ENCODE data around the gene HLTF.
"Not testable (repeated sequence)": the region's sequence is repeated elsewhere in the genome, so short reads cannot be mapped to it uniquely, and the experiment has no call there.

HLTF gene

DNA sequence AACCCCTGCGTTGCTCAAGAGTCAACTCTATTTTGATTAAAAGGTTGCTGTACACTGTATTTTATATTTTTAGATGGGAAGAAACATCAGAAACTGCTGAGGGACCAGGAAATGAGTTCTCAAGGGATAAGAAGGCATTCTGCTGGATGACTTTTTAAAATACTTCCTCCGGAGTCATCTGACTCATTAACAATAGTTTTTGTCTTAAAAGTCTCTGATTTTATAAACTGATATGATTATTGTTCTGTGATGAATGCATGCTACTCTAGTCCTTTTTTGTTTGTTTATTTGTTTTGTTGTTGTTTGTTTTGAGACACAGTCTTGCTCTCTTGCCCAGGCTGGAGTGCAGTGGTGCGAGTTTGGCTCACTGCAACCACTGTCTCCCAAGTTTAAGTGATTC lies 18.2 kb upstream of the HLTF start:
- no peak overlapping the region for H3K4me3 ChIP-seq (replicated peaks; ENCODE audit: low read depth, low read length)
- no peak for DNase-seq (ENCODE audit: low read depth)
- TF ChIP-seq, protein P1, sequence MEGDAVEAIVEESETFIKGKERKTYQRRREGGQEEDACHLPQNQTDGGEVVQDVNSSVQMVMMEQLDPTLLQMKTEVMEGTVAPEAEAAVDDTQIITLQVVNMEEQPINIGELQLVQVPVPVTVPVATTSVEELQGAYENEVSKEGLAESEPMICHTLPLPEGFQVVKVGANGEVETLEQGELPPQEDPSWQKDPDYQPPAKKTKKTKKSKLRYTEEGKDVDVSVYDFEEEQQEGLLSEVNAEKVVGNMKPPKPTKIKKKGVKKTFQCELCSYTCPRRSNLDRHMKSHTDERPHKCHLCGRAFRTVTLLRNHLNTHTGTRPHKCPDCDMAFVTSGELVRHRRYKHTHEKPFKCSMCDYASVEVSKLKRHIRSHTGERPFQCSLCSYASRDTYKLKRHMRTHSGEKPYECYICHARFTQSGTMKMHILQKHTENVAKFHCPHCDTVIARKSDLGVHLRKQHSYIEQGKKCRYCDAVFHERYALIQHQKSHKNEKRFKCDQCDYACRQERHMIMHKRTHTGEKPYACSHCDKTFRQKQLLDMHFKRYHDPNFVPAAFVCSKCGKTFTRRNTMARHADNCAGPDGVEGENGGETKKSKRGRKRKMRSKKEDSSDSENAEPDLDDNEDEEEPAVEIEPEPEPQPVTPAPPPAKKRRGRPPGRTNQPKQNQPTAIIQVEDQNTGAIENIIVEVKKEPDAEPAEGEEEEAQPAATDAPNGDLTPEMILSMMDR (IDR thresholded peaks at IDR 0.05; ENCODE audit: low read length, missing control alignments), result no peak

DNA sequence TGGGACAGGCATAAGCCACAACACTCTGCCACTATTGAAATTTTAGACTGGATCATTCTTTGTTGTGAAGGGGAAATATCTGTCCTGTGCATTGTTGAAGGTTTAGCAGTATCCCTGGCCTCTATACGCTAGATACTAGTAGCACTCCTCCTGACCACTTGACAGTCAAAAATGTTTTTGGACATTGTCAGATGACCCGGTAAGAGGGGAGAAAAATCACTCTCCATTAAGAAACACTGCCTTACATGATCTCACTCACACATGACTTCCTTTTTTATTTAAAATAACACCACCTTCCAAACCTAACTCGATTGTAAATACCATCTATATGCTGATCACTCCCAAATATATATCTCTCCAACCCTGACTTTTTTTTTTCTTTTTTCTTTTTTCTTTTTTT lies 15.3 kb upstream of the HLTF start:
- no peak overlapping the region for H3K4me3 ChIP-seq (replicated peaks; ENCODE audit: low read depth, low read length)
- TF ChIP-seq, protein P1 (IDR thresholded peaks at IDR 0.05; ENCODE audit: low read length, missing control alignments), result no peak
- DNase-seq (ENCODE audit: low read depth), result no peak

DNA sequence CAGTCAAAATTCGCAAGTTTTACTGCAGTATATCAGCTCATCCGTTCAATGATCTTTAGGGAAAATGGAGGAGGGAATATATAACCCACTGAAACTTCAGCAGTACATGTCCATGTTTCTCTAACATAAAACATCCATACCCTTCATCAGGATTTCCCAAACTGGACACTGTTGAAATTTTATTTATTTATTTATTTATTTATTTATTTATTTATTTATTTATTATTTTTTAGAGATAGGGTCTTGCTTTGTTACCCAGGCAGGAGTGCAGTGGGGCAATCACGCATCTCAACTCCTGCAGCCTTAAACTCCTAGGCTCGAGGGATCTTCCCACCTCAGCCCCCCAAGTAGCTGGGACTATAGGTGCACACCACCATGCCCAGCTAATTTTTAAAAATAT lies 14.8 kb upstream of the HLTF start:
- TF ChIP-seq, protein P1 (IDR thresholded peaks at IDR 0.05; ENCODE audit: low read length, missing control alignments), result no peak
- no peak overlapping the region for H3K4me3 ChIP-seq (replicated peaks; ENCODE audit: low read depth, low read length)
- no peak for DNase-seq (ENCODE audit: low read depth)

DNA sequence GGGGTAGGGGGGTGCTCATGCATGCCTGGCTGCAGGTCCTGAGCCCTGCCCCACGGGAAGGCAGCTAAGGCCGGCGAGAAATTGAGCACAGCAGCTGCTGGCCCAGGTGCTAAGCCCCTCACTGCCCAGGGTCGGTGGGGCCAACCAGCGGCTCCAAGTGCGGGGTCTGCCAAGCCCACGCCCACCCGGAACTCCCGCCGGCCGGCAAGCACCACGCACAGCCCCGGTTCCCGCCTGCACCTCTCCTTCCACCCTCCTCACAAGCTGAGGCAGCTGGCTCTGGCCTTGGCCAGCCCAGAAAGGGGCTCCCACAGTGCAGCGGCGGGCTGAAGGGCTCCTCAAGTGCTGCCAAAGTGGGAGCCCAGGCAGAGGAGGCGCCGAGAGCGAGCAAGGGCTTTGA lies 11.7 kb upstream of the HLTF start:
- not testable (repeated sequence) for DNase-seq (ENCODE audit: low read depth); H3K4me3 ChIP-seq (replicated peaks; ENCODE audit: low read depth, low read length)

DNA sequence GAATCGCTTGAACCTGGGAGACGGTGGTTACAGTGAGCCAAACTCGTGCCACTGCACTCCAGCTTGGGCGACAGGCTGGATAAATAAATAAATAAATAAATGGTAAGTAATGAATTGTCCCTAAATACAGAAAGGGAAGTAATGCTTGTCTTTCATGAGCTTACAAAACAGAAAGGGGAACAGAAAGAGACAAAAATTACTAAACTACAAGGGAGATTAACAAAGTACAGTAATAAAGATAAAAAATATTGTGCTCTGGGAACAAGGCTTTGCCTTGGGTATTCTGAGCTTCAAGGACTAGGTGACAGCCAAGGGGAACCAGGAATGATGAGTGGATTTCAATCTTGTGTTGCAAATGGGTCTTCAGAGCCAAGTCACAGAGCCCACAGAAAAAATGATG lies 9.2 kb upstream of the HLTF start:
- TF ChIP-seq, protein P1 (IDR thresholded peaks at IDR 0.05; ENCODE audit: low read length, missing control alignments), result no peak
- no peak for DNase-seq (ENCODE audit: low read depth)

DNA sequence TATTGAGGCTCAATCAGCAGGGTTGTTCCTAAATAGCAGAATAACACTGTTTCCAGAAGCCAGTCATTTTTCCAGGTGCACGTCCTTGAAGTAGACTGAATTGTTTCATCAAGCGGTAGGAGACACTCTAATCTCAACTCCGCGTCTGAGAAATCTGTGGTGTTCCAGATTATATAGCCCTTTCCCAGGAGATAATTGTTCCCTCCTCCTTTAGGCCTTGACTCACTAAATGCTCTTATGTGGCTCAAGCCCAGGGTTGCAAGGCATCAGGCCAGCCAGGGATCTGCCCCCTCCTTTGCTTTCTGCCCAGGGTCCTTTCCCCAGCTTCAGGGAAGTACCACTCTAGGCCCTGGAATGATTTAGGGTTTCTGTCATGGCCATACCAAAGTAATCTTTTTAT lies 5.7 kb upstream of the HLTF start:
- TF ChIP-seq, protein P1 (IDR thresholded peaks at IDR 0.05; ENCODE audit: low read length, missing control alignments), result no peak
- no peak overlapping the region for H3K4me3 ChIP-seq (replicated peaks; ENCODE audit: low read depth, low read length)
- DNase-seq (ENCODE audit: low read depth), result no peak

More for the DNA sequence above, 9.2 kb upstream of the HLTF start:
- no peak overlapping the region for H3K4me3 ChIP-seq (replicated peaks; ENCODE audit: low read depth, low read length)

DNA sequence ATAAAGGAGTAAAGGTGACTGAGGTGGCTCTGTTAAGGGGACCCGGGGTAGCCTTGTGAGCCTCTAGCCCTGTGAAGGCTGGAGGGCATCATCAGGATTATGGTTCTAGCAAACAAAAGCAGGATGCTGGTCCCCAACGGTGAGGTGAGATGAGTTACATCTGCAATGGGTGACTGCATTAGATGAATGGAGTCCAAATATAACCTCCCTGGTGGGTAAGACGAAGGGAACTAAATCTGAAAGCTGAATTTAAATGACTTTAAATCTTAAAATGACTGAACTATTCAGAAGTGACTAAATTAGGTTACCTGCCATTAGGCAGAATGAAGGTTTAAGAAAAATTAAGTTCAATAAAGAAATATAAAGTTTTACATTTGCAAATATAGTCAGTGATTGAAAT lies 4.6 kb upstream of the HLTF start:
- TF ChIP-seq, protein P1 (IDR thresholded peaks at IDR 0.05; ENCODE audit: low read length, missing control alignments), result no peak
- DNase-seq (ENCODE audit: low read depth), result no peak
- no peak overlapping the region for H3K4me3 ChIP-seq (replicated peaks; ENCODE audit: low read depth, low read length)

DNA sequence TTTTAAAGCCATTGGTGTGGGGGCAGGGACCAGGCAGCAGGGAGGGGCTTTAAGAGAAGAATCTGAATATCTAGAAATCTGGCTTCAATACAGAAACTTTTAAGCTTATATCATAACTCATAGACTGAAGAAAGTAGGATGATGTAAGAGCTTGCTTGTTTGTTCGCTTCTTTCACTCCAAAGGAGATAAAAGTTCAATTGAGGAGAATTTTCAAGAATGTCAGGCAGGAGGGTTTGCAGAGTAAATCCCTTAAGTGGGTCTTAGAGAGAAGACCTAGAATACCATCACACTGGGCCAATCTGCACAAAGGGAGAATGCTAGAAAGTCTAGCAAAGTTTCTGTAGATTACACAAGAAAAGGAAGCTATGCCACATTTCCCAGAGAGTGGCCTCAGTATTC lies 4.1 kb upstream of the HLTF start:
- TF ChIP-seq, protein P1 (IDR thresholded peaks at IDR 0.05; ENCODE audit: low read length, missing control alignments), result no peak
- no peak for DNase-seq (ENCODE audit: low read depth)
- no peak overlapping the region for H3K4me3 ChIP-seq (replicated peaks; ENCODE audit: low read depth, low read length)

All from fibroblast of pulmonary artery (primary cell).